Uterus (tissue), 2 donors: ENCODE measurements around the gene AMPD2.

Source experiments
- CTCF ChIP-seq, 4 experiments: fragments of 200-600 bp in 2 of 4; fragments of 450-650 bp in 2 of 4; sonication (generic) in 2 of 4; IDR thresholded peaks; one replicate each; pipeline ENCODE4 v1.5.1; 2016 to 2019; ENCODE audit warnings: antibody characterized with exemption in 4 of 4, mild to moderate bottlenecking in 2 of 4, moderate library complexity in 1 of 4
- POLR2A ChIP-seq, 2 donors: fragments of 450-650 bp; IDR thresholded peaks; one replicate each; pipeline ENCODE4 v1.6.1; 2016; ENCODE audit warnings: antibody characterized with exemption in 2 of 2, mild to moderate bottlenecking in 1 of 2, moderate library complexity in 1 of 2

GRCh38 chr1:109584766-109585165 lies 34.9 kb upstream of the AMPD2 start:
- TF ChIP-seq CTCF (IDR thresholded peaks at IDR 0.05) = no peak
- no peak for TF ChIP-seq POLR2A (IDR thresholded peaks at IDR 0.05)
